Measurements from ENCODE around the gene SUMF1.

- TF ChIP-seq CTCF (IDR thresholded peaks at IDR 0.05) (no peak), POLR2A (IDR thresholded peaks at IDR 0.05) (no peak)
Observed at GRCh38 chr3:4343258-4343657, 123.8 kb downstream of the SUMF1 start.
